RWPE1 (cell line): Measurements from ENCODE around the gene ACY1.

ENCODE experiments used
- CTCF ChIA-PET: fragments of 350-600 bp; sonication (Branson Sonifier 250); formaldehyde crosslinking; extraction: SDS; loops from one replicate; lab custom pipeline; 2021; lab: Yijun Ruan, JAX
- POLR2A ChIA-PET: fragments of 400-600 bp; formaldehyde crosslinking; extraction: SDS; loops from one replicate; lab custom pipeline; 2020; ENCODE audit warnings: antibody characterized with exemption; ENCODE audit not compliant: low non-redundant PET; lab: Yijun Ruan, JAX
- DNase-seq: peaks from one replicate; pipeline ENCODE4 v3.0.0; 2012; ENCODE audit warnings: low spot score
- H3K27ac ChIP-seq: fragments of 450-650 bp; 2 replicates; pipeline ENCODE4 v1.5.1; 2017
- TF ChIP-seq, protein P1 (sequence below): fragments of 450-650 bp; conservative IDR thresholded peaks from 2 replicates; pipeline ENCODE4 v1.5.1; 2017; ENCODE audit warnings: low read depth, mild to moderate bottlenecking

ACY1 gene

GRCh38 chr3:51962854-51963530 lies 20.3 kb upstream of the ACY1 start:
- ChIA-PET CTCF (interaction anchor here (0.5 kb wide), 1 partner anchor 39 kb away, joined by 4 read pairs; no protein-coding TSS in a partner anchor), POLR2A (no interaction called here)
- H3K27ac ChIP-seq, result 0 out of 2 replicates have a peak overlapping the region, but pooled peaks have one; percentile 35
- DNase-seq, result no peak
- TF ChIP-seq, protein P1, sequence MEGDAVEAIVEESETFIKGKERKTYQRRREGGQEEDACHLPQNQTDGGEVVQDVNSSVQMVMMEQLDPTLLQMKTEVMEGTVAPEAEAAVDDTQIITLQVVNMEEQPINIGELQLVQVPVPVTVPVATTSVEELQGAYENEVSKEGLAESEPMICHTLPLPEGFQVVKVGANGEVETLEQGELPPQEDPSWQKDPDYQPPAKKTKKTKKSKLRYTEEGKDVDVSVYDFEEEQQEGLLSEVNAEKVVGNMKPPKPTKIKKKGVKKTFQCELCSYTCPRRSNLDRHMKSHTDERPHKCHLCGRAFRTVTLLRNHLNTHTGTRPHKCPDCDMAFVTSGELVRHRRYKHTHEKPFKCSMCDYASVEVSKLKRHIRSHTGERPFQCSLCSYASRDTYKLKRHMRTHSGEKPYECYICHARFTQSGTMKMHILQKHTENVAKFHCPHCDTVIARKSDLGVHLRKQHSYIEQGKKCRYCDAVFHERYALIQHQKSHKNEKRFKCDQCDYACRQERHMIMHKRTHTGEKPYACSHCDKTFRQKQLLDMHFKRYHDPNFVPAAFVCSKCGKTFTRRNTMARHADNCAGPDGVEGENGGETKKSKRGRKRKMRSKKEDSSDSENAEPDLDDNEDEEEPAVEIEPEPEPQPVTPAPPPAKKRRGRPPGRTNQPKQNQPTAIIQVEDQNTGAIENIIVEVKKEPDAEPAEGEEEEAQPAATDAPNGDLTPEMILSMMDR, result no peak

DNA sequence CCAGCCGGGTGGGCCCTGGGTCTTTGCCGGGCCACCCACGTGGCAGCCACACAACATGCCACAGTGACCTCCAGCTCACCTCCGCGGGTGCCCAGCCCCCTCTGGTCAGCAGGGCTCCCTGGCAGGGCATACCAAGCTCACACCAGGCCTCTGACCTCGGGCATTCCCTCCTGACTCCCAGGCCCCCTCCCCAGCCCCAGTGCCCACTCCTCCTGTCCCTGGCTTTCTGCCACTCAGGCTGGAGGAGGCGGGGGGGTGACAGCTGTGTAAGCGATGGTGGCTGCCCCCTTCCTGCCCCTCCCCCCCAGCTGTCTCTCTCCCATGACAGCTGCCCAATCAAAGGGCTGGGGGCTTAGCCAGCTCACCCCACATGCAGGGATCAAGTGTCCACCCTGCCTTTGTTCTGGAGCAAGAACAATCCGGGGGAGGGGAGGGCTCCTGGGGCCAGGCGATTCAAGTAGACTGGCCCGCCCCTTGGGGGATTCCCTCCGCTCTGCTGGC lies 19.3 kb upstream of the ACY1 start:
- POLR2A ChIA-PET, result interaction anchor here (0.5 to 1.2 kb wide), 2 partner anchors 10 to 464 kb away, joined by 3 to 8 read pairs; partner anchors contain the start of gene ABHD14B
- H3K27ac ChIP-seq, result no peak overlapping the region
- TF ChIP-seq, protein P1, result no peak
- CTCF ChIA-PET, result no interaction called here
- no peak for DNase-seq

GRCh38 chr3:51964521-51964920 lies 18.8 kb upstream of the ACY1 start:
- POLR2A ChIA-PET, result interaction anchor here (1.2 kb wide), 1 partner anchor 10 kb away, joined by 3 read pairs; the partner anchor contains the start of gene ABHD14B
- CTCF ChIA-PET, result interaction anchor here (1.0 kb wide), 1 partner anchor 12 kb away, joined by 4 read pairs; no protein-coding TSS in a partner anchor
- no peak overlapping the region for H3K27ac ChIP-seq
- no peak for DNase-seq
- TF ChIP-seq, protein P1, result no peak

- H3K27ac ChIP-seq, result peak overlapping the region; percentile 89
- TF ChIP-seq, protein P1, result no peak
- ChIA-PET POLR2A (no interaction called here), CTCF (interaction anchor here (0.6 to 0.8 kb wide), 2 partner anchors 24 to 247 kb away, joined by 3 read pairs; no protein-coding TSS in a partner anchor)
- DNase-seq, result no peak
Measured at GRCh38 chr3:51966016-51966415, 17.3 kb upstream of the ACY1 start.

GRCh38 chr3:51966486-51966885 lies 16.8 kb upstream of the ACY1 start:
- TF ChIP-seq, protein P1, result no peak
- ChIA-PET CTCF (no interaction called here), POLR2A (no interaction called here)
- H3K27ac ChIP-seq, result peak overlapping the region; percentile 89
- no peak for DNase-seq

- H3K27ac ChIP-seq, result peak overlapping the region; percentile 89
- no peak for DNase-seq
- CTCF ChIA-PET, result no interaction called here
Measured at GRCh38 chr3:51966922-51967383, 16.4 kb upstream of the ACY1 start.

More at GRCh38 chr3:51966922-51967383, 16.4 kb upstream of the ACY1 start:
- POLR2A ChIA-PET, result no interaction called here
- TF ChIP-seq, protein P1, result no peak
